Endothelial cell (in vitro differentiated cells): ENCODE results near the gene BAZ2B. TPM values are rescaled to one million over a fixed set of nuclear protein-coding genes. Genes with fewer than 3 reads are reported as not detected.

Experiments used
- DNase-seq: peaks from one replicate; pipeline ENCODE4 v3.0.0; 2021; ENCODE audit warnings: low spot score
- H3K27ac Mint-ChIP-seq: one replicate; pipeline ENCODE4 v1.8.0; 2021; ENCODE audit warnings: mixed read lengths, inconsistent platforms; ENCODE audit not compliant: unreplicated experiment
- H3K27me3 Mint-ChIP-seq: one replicate; pipeline ENCODE4 v1.8.0; 2021; ENCODE audit warnings: mild to moderate bottlenecking, moderate library complexity, mixed read lengths, inconsistent platforms; ENCODE audit not compliant: unreplicated experiment
- H3K36me3 Mint-ChIP-seq: one replicate; pipeline ENCODE4 v1.8.0; 2021; ENCODE audit warnings: mild to moderate bottlenecking, low read depth, mixed read lengths, inconsistent platforms; ENCODE audit not compliant: unreplicated experiment
- H3K4me1 Mint-ChIP-seq: one replicate; pipeline ENCODE4 v1.8.0; 2021; ENCODE audit warnings: mild to moderate bottlenecking, mixed read lengths, inconsistent platforms; ENCODE audit not compliant: unreplicated experiment
- H3K4me3 Mint-ChIP-seq: one replicate; pipeline ENCODE4 v1.8.0; 2021; ENCODE audit warnings: mild to moderate bottlenecking, mixed read lengths, inconsistent platforms; ENCODE audit not compliant: unreplicated experiment
- H3K9me3 Mint-ChIP-seq: one replicate; pipeline ENCODE4 v1.8.0; 2021; ENCODE audit warnings: mixed read lengths, inconsistent platforms; ENCODE audit not compliant: unreplicated experiment
- CTCF ChIP-seq: fragments of 200-600 bp; sonication (generic); IDR thresholded peaks from one replicate; pipeline ENCODE4 v1.5.0; 2021; ENCODE audit warnings: antibody characterized with exemption; ENCODE audit not compliant: unreplicated experiment
- total RNA-seq: library from RNA; stranded (reverse); fragmentation: NEBNext Ultra II Directional; extraction: Animal tissue kit (Norgen Biotek cat#: 25700); gene quantifications from one replicate; pipeline ENCODE4 v1.2.1, GENCODE V29; 2021; ENCODE audit not compliant: unreplicated experiment

The BAZ2B gene
- total RNA-seq, 1 donor from 2014 or later = 100 TPM

- Mint-ChIP-seq H3K4me3 (no peak overlapping the region), H3K4me1 (no peaks in the 10 kb centered on the region), H3K36me3 (peaks cover 17% of the 10 kb centered on the region), H3K9me3 (no peaks in the 10 kb centered on the region), H3K27ac (no peak overlapping the region), H3K27me3 (peaks cover under 1% of the 10 kb centered on the region)
- no peak for TF ChIP-seq CTCF
- DNase-seq = no peak
Observed at GRCh38 chr2:159585622-159586021, 30.7 kb downstream of the BAZ2B start.

- no peak for DNase-seq
- H3K27ac Mint-ChIP-seq = peak overlapping the region; percentile 38
- peaks cover 17% of the 10 kb centered on the region for H3K36me3 Mint-ChIP-seq
- H3K27me3 Mint-ChIP-seq = peaks cover 3% of the 10 kb centered on the region
- no peaks in the 10 kb centered on the region for H3K4me1 Mint-ChIP-seq
- H3K4me3 Mint-ChIP-seq = no peak overlapping the region
- no peaks in the 10 kb centered on the region for H3K9me3 Mint-ChIP-seq
- TF ChIP-seq CTCF = no peak
Observed at GRCh38 chr2:159584796-159585195, 31.6 kb downstream of the BAZ2B start.

GRCh38 chr2:159573846-159574606, 42.3 kb downstream of the BAZ2B start:
- H3K36me3 Mint-ChIP-seq = peaks cover 14% of the 10 kb centered on the region
- H3K27me3 Mint-ChIP-seq = peaks cover 1% of the 10 kb centered on the region
- TF ChIP-seq CTCF = no peak
- H3K9me3 Mint-ChIP-seq = no peaks in the 10 kb centered on the region
- H3K27ac Mint-ChIP-seq = no peak overlapping the region
- H3K4me1 Mint-ChIP-seq = peaks cover 8% of the 10 kb centered on the region
- no peak overlapping the region for H3K4me3 Mint-ChIP-seq
- DNase-seq = no peak

GRCh38 chr2:159573294-159573693, 43.1 kb downstream of the BAZ2B start:
- Mint-ChIP-seq H3K4me1 (peaks cover 1% of the 10 kb centered on the region), H3K27me3 (no peaks in the 10 kb centered on the region), H3K9me3 (no peaks in the 10 kb centered on the region), H3K4me3 (peak overlapping the region; percentile 49), H3K36me3 (peaks cover 14% of the 10 kb centered on the region), H3K27ac (no peak overlapping the region)
- TF ChIP-seq CTCF = no peak
- no peak for DNase-seq

- Mint-ChIP-seq H3K36me3 (peaks cover 14% of the 10 kb centered on the region), H3K27ac (no peak overlapping the region), H3K9me3 (no peaks in the 10 kb centered on the region), H3K27me3 (no peaks in the 10 kb centered on the region), H3K4me3 (no peak overlapping the region), H3K4me1 (no peaks in the 10 kb centered on the region)
- no peak for TF ChIP-seq CTCF
- no peak for DNase-seq
Observed at GRCh38 chr2:159572459-159572858, 43.9 kb downstream of the BAZ2B start.
